PFSK-1 (cell line): ENCODE measurements around the gene MYL6B.

Experiments used
- FOXP2 ChIP-seq: optimal IDR thresholded peaks from 2 replicates; pipeline ENCODE3; 2011; ENCODE audit warnings: borderline replicate concordance, control low read depth, inconsistent platforms; ENCODE audit not compliant: insufficient read depth; ENCODE audit errors: extremely low read length, extremely low read depth
- POLR2AphosphoS5 ChIP-seq: IDR thresholded peaks from 2 replicates; pipeline ENCODE4 v1.6.1; 2012; ENCODE audit warnings: low read depth, mild to moderate bottlenecking, control low read depth, low read length, moderate library complexity
- REST ChIP-seq, 2 experiments: IDR thresholded peaks; 2 replicates each; pipeline versions ENCODE4 v1.6.1 to v1.8.0; 2011 to 2012; ENCODE audit warnings: low read depth in 2 of 2, low read length in 2 of 2, control low read depth in 1 of 2, inconsistent platforms in 1 of 2, mild to moderate bottlenecking in 1 of 2, moderate library complexity in 1 of 2; ENCODE audit not compliant: insufficient read depth in 1 of 2
- SIN3A ChIP-seq: IDR thresholded peaks from 2 replicates; pipeline ENCODE4 v1.6.1; 2012; ENCODE audit warnings: mild to moderate bottlenecking, low read length, moderate library complexity, borderline replicate concordance; ENCODE audit not compliant: insufficient read depth
- TAF1 ChIP-seq: IDR thresholded peaks from 2 replicates; pipeline ENCODE4 v1.6.1; 2012; ENCODE audit warnings: low read length, control low read depth, borderline replicate concordance; ENCODE audit not compliant: insufficient read depth

MYL6B gene

DNA sequence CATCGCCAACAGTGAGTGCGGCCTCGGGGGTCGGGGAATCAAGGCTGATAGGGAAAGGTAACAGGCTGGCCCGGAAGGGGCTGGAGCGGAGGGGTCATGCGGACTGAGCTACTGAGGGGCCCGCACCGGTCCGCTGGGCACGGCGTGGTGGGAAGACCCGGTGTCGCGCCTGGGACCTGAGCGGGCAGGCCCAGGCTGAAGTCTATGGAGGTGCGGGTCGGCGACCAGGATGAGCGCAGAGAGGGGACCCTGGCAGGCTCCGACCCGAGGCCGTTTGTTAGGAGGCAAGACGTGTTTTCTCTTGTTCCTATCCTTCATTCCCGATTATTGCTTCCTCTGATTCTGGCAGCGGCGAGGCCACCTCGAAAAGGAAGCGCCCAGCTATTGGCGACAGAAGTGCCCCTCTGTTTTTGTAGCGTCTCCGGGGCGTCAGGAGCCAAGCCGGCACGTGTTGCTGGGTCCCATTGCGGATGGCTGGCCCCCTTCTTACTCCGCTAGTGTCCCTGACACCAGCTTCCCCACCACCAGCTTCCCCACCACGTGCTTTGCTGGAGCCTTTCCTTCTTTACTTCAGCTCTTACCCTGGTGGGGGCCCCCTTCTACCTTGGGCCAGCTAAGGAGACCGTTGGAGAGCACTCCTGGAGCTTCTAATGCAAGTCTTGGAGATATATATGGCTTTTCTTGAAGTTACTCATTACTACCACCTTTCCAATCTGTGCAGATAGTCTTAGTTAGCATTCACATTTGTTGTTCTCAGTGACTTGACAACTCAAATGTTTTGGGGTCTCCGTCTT lies 47.4 kb upstream of the MYL6B start:
- TF ChIP-seq SIN3A (no peak), TAF1 (no peak), POLR2AphosphoS5 (no peak; the same call in 1 of the 2 replicates), FOXP2 (no peak), REST (IDR thresholded peaks at IDR 0.05; ENCODE audit: insufficient read depth in 1 of 2, low read depth in 2 of 2, low read length in 2 of 2) (no peak)

GRCh38 chr12:56105609-56105902 lies 46.8 kb upstream of the MYL6B start:
- no peak for TF ChIP-seq REST (IDR thresholded peaks at IDR 0.05; ENCODE audit: insufficient read depth in 1 of 2, low read depth in 2 of 2, low read length in 2 of 2)

- TF ChIP-seq POLR2AphosphoS5, result no peak
- TF ChIP-seq REST (IDR thresholded peaks at IDR 0.05; ENCODE audit: insufficient read depth in 1 of 2, low read depth in 2 of 2, low read length in 2 of 2), result no peak
- no peak for TF ChIP-seq FOXP2
- TF ChIP-seq TAF1, result no peak
- TF ChIP-seq SIN3A, result no peak
Measured at GRCh38 chr12:56107242-56107641, 45.1 kb upstream of the MYL6B start.

DNA sequence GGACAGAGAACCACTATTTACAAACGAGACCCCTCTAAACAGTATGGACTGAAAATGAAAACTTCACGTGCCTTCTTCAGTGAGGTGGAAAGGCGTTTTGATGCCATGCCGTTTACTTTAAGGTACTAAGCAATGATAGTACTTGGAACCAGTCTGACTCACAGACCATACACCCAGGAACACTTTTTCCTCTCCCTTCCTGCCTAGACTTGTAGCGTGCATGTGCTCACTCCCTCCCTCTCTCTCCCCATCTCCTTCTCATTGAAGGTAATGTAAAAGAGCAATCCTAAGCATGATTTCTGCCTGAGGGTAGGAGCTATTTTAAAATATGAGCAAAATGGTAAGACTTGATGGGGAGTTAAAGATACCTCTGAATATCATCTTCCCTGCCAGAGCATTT lies 41.8 kb upstream of the MYL6B start:
- TF ChIP-seq TAF1, result no peak
- no peak for TF ChIP-seq POLR2AphosphoS5
- no peak for TF ChIP-seq REST (IDR thresholded peaks at IDR 0.05; ENCODE audit: insufficient read depth in 1 of 2, low read depth in 2 of 2, low read length in 2 of 2)
- no peak for TF ChIP-seq FOXP2
- no peak for TF ChIP-seq SIN3A

DNA sequence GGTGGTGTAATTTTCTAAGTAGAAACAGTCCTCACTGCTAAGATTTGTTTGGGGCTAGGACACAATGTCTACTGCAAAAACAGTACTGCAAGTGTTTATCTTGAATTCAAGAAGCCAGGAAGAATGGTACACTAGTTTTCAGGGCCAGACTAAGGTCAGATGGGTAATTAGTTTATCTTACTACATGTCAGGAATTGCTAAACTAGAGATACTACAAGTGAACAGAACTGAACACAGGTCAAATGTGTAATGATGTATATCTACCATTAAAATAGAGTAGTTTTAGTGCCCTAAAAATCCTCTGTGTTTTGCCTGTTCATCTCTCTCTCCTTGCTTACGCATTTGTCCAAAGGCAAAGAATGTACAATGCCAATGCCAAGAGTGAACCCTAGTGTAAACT lies 38.3 kb upstream of the MYL6B start:
- TF ChIP-seq TAF1 (no peak), POLR2AphosphoS5 (peak; percentile 39; the same call in 1 of the 2 replicates)
